Measurements from ENCODE around the gene SGTA.

SGTA gene

GRCh38 chr19:2734589-2735288, 48.3 kb downstream of the SGTA start:
- no peak overlapping the region for H3K27ac ChIP-seq (ENCODE audit: low read depth, low read length)
- H3K79me2 ChIP-seq (ENCODE audit: insufficient read depth, low read length) = 0 out of 2 replicates have a peak, but pooled peaks cover 6% of the 10 kb centered on the region
- H3K4me2 ChIP-seq (ENCODE audit: low read depth, low read length, poor library complexity, severe bottlenecking) = no peak overlapping the region
- H3K36me3 ChIP-seq (ENCODE audit: low read length) = 0 out of 2 replicates have a peak, but pooled peaks cover 3% of the 10 kb centered on the region
- H3K4me3 ChIP-seq (ENCODE audit: insufficient read depth, low read length, poor library complexity, severe bottlenecking) = no peak overlapping the region
- H3K9ac ChIP-seq (ENCODE audit: low read length) = no peak overlapping the region
- no peaks in the 10 kb centered on the region for H3K9me2 ChIP-seq (replicated peaks; ENCODE audit: insufficient read depth, low read length)
- H3F3A ChIP-seq (ENCODE audit: insufficient read depth) = no peaks in the 10 kb centered on the region
- no peaks in the 10 kb centered on the region for H4K20me1 ChIP-seq (ENCODE audit: low read depth, low read length)
- no peak overlapping the region for H2AFZ ChIP-seq (ENCODE audit: low read depth, low read length, severe bottlenecking)
- TF ChIP-seq CTCF (IDR thresholded peaks at IDR 0.05; ENCODE audit: insufficient read depth, low read length, poor library complexity, severe bottlenecking) (no peak), EZH2phosphoT487 (conservative IDR thresholded peaks at IDR 0.05; ENCODE audit: low read length) (no peak)
- H3K27me3 ChIP-seq (ENCODE audit: low read length) = no peaks in the 10 kb centered on the region
- H3K9me3 ChIP-seq (ENCODE audit: insufficient read depth, low read length) = no peaks in the 10 kb centered on the region

GRCh38 chr19:2733930-2734588, 49.0 kb downstream of the SGTA start:
- 0 out of 2 replicates have a peak, but pooled peaks cover 1% of the 10 kb centered on the region for H3K79me2 ChIP-seq (ENCODE audit: insufficient read depth, low read length)
- TF ChIP-seq CTCF (IDR thresholded peaks at IDR 0.05; ENCODE audit: insufficient read depth, low read length, poor library complexity, severe bottlenecking) (no peak), EZH2phosphoT487 (conservative IDR thresholded peaks at IDR 0.05; ENCODE audit: low read length) (no peak)
- no peak overlapping the region for H3K27ac ChIP-seq (ENCODE audit: low read depth, low read length)
- no peaks in the 10 kb centered on the region for H3F3A ChIP-seq (ENCODE audit: insufficient read depth)
- no peak overlapping the region for H3K9ac ChIP-seq (ENCODE audit: low read length)
- H3K9me3 ChIP-seq (ENCODE audit: insufficient read depth, low read length) = no peaks in the 10 kb centered on the region
- H3K4me3 ChIP-seq (ENCODE audit: insufficient read depth, low read length, poor library complexity, severe bottlenecking) = no peak overlapping the region
- no peaks in the 10 kb centered on the region for H3K27me3 ChIP-seq (ENCODE audit: low read length)
- no peaks in the 10 kb centered on the region for H3K9me2 ChIP-seq (replicated peaks; ENCODE audit: insufficient read depth, low read length)
- 0 out of 2 replicates have a peak, but pooled peaks cover 3% of the 10 kb centered on the region for H3K36me3 ChIP-seq (ENCODE audit: low read length)
- H4K20me1 ChIP-seq (ENCODE audit: low read depth, low read length) = no peaks in the 10 kb centered on the region
- no peak overlapping the region for H3K4me2 ChIP-seq (ENCODE audit: low read depth, low read length, poor library complexity, severe bottlenecking)
- no peak overlapping the region for H2AFZ ChIP-seq (ENCODE audit: low read depth, low read length, severe bottlenecking)

- H3K4me2 ChIP-seq (ENCODE audit: low read depth, low read length, poor library complexity, severe bottlenecking) = no peak overlapping the region
- H3F3A ChIP-seq (ENCODE audit: insufficient read depth) = no peaks in the 10 kb centered on the region
- no peak overlapping the region for H3K9ac ChIP-seq (ENCODE audit: low read length)
- H3K9me2 ChIP-seq (replicated peaks; ENCODE audit: insufficient read depth, low read length) = no peaks in the 10 kb centered on the region
- H4K20me1 ChIP-seq (ENCODE audit: low read depth, low read length) = no peaks in the 10 kb centered on the region
- 0 out of 2 replicates have a peak, but pooled peaks cover 3% of the 10 kb centered on the region for H3K36me3 ChIP-seq (ENCODE audit: low read length)
- H3K9me3 ChIP-seq (ENCODE audit: insufficient read depth, low read length) = no peaks in the 10 kb centered on the region
- H3K4me3 ChIP-seq (ENCODE audit: insufficient read depth, low read length, poor library complexity, severe bottlenecking) = no peak overlapping the region
- no peaks in the 10 kb centered on the region for H3K27me3 ChIP-seq (ENCODE audit: low read length)
- H3K27ac ChIP-seq (ENCODE audit: low read depth, low read length) = no peak overlapping the region
- TF ChIP-seq EZH2phosphoT487 (conservative IDR thresholded peaks at IDR 0.05; ENCODE audit: low read length) (no peak), CTCF (IDR thresholded peaks at IDR 0.05; ENCODE audit: insufficient read depth, low read length, poor library complexity, severe bottlenecking) (no peak)
- H2AFZ ChIP-seq (ENCODE audit: low read depth, low read length, severe bottlenecking) = no peak overlapping the region
- no peaks in the 10 kb centered on the region for H3K79me2 ChIP-seq (ENCODE audit: insufficient read depth, low read length)
Measured at GRCh38 chr19:2732883-2733282, 50.2 kb downstream of the SGTA start.

Data from SU-DHL-6 (cell line).